ES-I3 (cell line): ENCODE data around the gene PSMB2.
"Not testable (repeated sequence)": the region's sequence is repeated elsewhere in the genome, so short reads cannot be mapped to it uniquely, and the experiment has no call there.

Experiments
- H3K36me3 ChIP-seq: 2 replicates; pipeline ENCODE4 v1.6.1; 2013; ENCODE audit warnings: mild to moderate bottlenecking, low read length, control low read depth, moderate library complexity; ENCODE audit not compliant: insufficient read depth
- H3K4me1 ChIP-seq: 2 replicates; pipeline ENCODE4 v1.6.1; 2013; ENCODE audit warnings: mild to moderate bottlenecking, control low read depth, low read length; ENCODE audit not compliant: insufficient read depth
- H3K9ac ChIP-seq: 2 replicates; pipeline ENCODE4 v1.6.1; 2013; ENCODE audit warnings: low read depth, mild to moderate bottlenecking, low read length, moderate library complexity
- H3K9me3 ChIP-seq: 2 replicates; pipeline ENCODE4 v1.6.1; 2013; ENCODE audit warnings: mild to moderate bottlenecking, low read length, moderate library complexity; ENCODE audit not compliant: control insufficient read depth, insufficient read depth

The PSMB2 gene

DNA sequence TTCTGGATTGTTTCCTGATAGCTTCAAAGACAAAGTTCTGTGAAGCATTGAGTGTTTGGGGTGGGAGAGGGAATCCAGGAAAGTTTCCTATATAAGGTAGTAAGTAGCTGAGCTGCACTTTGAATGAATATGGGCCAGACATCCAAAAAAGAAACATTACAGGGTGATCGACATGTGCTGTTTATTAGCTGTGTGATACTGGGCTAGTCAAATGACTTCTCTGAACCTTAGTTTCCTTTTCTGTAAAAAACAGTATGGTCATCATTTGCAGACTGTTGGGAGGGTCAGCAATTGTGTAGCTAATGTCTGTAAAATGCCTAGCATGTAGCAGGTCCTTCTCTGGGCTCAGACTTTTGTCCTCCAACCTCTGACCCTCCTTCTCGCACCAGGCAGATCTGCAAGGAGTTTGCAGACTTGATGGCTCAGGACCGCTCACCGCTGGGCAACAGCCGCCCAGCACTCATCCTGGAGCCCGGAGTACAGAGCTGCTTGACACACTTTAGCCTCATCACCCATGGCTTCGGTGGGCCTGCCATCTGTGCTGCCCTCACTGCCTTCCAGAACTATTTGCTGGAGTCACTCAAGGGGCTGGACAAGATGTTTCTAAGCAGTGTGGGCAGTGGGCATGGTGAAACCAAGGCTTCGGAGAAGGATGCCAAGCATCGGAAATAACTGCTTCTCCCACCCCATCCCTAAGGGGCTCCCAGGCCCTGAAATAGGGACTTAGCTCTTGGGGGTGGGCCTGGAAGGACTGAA, 47.1 kb downstream of the PSMB2 start:
- H3K4me1 ChIP-seq = 0 out of 2 replicates have a peak, but pooled peaks cover 3% of the 10 kb centered on the region
- H3K9ac ChIP-seq = no peak overlapping the region
- H3K9me3 ChIP-seq = no peaks in the 10 kb centered on the region
- H3K36me3 ChIP-seq = no peaks in the 10 kb centered on the region

GRCh38 chr1:35592991-35593769, 48.1 kb downstream of the PSMB2 start:
- Histone ChIP-seq H3K9me3 (no peaks in the 10 kb centered on the region), H3K36me3 (no peaks in the 10 kb centered on the region), H3K4me1 (no peaks in the 10 kb centered on the region; the same call in 1 of the 2 replicates), H3K9ac (no peak overlapping the region)

GRCh38 chr1:35591211-35591610, 50.1 kb downstream of the PSMB2 start:
- no peaks in the 10 kb centered on the region for H3K9me3 ChIP-seq
- no peaks in the 10 kb centered on the region for H3K36me3 ChIP-seq
- no peaks in the 10 kb centered on the region; the same call in 1 of the 2 replicates for H3K4me1 ChIP-seq
- H3K9ac ChIP-seq = no peak overlapping the region

DNA sequence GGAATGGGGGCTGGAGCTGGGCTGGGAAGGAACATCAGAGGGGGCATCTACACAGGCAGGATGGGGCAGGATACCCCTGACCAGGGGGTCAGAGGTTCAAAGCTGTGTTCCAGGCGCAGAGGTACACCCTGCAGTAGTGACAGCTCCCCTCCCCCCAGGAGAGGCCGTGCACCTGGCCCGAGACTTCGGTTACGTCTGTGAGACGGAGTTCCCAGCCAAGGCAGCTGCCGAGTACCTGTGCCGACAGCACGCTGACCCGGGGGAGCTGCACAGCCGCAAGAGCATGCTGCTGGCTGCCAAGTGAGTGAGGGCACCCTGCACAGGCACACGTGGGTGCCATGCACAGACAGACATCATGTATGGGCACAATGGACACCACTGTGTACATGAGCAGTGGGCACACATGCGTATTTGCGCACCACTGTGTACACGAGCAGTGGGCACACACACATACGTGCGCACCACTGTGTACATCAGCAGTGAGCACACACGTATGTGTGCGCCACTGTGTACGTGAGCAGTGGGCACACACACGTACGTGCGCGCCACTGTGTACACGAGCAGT, 50.8 kb downstream of the PSMB2 start:
- Histone ChIP-seq H3K9ac (no peak overlapping the region), H3K4me1 (no peaks in the 10 kb centered on the region; the same call in 1 of the 2 replicates), H3K9me3 (no peaks in the 10 kb centered on the region), H3K36me3 (no peaks in the 10 kb centered on the region)

DNA sequence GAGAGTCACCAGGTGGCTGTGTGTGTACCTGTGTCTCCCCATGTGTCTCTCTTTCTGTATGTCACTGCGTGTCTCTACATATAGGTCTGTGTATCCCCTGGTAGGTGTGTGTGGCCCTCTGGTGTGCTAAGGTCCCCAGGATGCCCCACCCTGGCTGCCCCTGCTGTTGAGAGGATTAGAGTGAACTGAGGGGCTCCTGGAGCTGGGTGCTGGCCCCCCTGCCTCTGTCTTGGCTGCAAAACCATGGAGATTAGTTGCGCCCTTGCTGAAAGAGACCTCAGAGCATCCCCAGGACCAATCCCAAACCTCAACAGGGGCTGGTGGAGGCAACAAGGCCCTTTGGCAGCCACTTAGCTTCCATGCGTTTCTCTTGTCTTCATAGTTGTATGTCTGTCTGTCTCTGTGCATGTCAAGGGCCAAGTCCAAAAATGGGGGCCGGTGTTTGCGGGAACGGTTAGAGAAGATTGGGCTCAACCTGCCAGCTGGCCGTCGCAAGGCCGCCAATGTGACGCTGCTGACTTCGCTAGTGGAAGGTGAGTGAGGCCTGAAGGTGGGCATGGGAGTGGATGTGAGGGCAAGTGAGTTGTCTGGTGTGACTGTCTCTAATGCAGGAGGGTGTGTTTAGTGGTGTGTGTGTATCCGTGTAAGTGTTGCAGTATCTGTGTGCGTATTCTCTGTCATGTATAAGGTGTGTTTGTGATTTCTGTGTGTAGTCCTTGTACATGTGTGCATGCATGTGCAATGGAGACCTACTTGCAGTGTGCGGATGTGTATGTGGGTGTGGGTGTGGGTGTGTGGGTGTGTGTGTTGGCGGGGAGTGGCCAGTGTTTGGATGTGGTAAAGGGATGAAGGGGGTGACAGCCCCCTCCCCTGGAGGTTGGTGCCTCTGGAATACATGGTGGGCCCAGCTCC, 51.6 kb downstream of the PSMB2 start:
- Histone ChIP-seq H3K9me3 (no peaks in the 10 kb centered on the region), H3K4me1 (no peaks in the 10 kb centered on the region; the same call in 1 of the 2 replicates), H3K36me3 (no peaks in the 10 kb centered on the region), H3K9ac (no peak overlapping the region)

GRCh38 chr1:35588197-35588910, 53.0 kb downstream of the PSMB2 start:
- no peaks in the 10 kb centered on the region for H3K36me3 ChIP-seq
- no peaks in the 10 kb centered on the region for H3K9me3 ChIP-seq
- no peaks in the 10 kb centered on the region; the same call in 1 of the 2 replicates for H3K4me1 ChIP-seq
- H3K9ac ChIP-seq = no peak overlapping the region

GRCh38 chr1:35587736-35588135, 53.6 kb downstream of the PSMB2 start:
- H3K9me3 ChIP-seq = no peaks in the 10 kb centered on the region
- no peaks in the 10 kb centered on the region; the same call in 1 of the 2 replicates for H3K4me1 ChIP-seq
- H3K36me3 ChIP-seq = no peaks in the 10 kb centered on the region
- no peak overlapping the region for H3K9ac ChIP-seq

DNA sequence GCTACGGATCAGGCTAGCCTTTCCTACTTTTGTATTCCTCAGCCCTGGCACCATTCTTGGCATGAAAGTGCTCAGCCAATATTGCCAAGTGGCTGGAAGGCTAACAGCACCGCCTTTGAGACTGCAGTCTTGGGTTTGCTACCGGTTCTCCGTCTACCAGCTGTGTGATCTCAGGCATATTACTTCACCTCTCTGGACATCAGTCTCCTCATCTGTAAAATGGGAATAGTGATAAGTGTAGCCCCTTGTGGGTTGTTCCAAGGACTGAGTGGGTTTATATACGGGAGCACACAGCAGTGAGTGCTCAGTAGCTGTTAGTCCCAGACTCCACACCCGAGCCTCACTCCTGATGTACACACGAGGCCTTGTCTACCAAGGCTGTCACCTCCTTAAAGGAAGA, 54.5 kb downstream of the PSMB2 start:
- no peaks in the 10 kb centered on the region for H3K9me3 ChIP-seq
- H3K9ac ChIP-seq = no peak overlapping the region
- no peaks in the 10 kb centered on the region; the same call in 1 of the 2 replicates for H3K4me1 ChIP-seq
- H3K36me3 ChIP-seq = no peaks in the 10 kb centered on the region

DNA sequence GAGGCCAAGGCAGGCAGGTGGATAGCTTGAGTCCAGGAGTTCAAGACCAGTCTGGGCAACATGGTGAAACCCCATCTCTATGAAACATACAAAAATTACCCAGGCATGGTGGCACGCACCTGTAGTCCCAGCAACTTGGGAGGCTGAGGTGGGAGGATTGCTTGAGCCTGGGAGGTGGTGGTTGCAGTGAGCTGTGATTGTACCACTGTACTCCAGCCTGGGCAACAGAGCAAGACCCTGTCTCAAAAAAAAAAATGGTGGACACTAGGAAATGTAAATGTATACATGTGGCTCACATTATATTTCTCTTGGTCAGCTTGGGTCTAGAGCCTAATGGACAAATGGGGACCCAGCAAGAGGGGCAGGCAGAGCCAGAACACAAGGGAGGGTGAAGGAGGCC, 55.5 kb downstream of the PSMB2 start:
- H3K36me3 ChIP-seq, H3K4me1 ChIP-seq, H3K9me3 ChIP-seq, H3K9ac ChIP-seq: not testable (repeated sequence)

DNA sequence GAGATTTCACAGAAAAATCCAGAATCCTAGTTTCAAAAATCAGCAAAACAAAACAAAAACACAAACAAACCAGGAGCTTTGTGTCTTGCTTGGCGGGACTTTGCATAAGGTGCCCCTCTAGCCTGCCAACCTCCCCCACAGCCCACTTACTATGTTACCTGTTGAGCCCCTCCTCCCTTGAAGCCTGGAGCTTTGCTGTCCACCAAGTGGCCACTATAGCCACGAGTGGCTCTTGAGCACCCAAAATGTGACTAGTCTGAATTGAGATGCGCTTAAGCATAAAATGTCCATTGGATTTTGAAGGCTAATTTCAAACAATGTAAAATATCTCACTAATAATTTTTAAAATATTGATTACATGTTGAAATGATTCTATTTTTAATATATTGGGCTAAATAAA, 56.0 kb downstream of the PSMB2 start:
- H3K36me3 ChIP-seq = no peaks in the 10 kb centered on the region
- H3K4me1 ChIP-seq = no peaks in the 10 kb centered on the region; the same call in 1 of the 2 replicates
- H3K9me3 ChIP-seq = no peaks in the 10 kb centered on the region
- H3K9ac ChIP-seq = no peak overlapping the region

- H3K9ac ChIP-seq, H3K4me1 ChIP-seq, H3K36me3 ChIP-seq, H3K9me3 ChIP-seq: not testable (repeated sequence)
Observed at GRCh38 chr1:35581621-35582020, 59.7 kb downstream of the PSMB2 start.

GRCh38 chr1:35580949-35581388, 60.4 kb downstream of the PSMB2 start:
- H3K36me3 ChIP-seq = no peaks in the 10 kb centered on the region
- no peak overlapping the region for H3K9ac ChIP-seq
- H3K9me3 ChIP-seq = no peaks in the 10 kb centered on the region
- H3K4me1 ChIP-seq = peaks cover 7% of the 10 kb centered on the region
